ENCODE measurements around the gene TMEM50A.
"Not testable (repeated sequence)": the region's sequence is repeated elsewhere in the genome, so short reads cannot be mapped to it uniquely, and the experiment has no call there.

Gene TMEM50A

DNA sequence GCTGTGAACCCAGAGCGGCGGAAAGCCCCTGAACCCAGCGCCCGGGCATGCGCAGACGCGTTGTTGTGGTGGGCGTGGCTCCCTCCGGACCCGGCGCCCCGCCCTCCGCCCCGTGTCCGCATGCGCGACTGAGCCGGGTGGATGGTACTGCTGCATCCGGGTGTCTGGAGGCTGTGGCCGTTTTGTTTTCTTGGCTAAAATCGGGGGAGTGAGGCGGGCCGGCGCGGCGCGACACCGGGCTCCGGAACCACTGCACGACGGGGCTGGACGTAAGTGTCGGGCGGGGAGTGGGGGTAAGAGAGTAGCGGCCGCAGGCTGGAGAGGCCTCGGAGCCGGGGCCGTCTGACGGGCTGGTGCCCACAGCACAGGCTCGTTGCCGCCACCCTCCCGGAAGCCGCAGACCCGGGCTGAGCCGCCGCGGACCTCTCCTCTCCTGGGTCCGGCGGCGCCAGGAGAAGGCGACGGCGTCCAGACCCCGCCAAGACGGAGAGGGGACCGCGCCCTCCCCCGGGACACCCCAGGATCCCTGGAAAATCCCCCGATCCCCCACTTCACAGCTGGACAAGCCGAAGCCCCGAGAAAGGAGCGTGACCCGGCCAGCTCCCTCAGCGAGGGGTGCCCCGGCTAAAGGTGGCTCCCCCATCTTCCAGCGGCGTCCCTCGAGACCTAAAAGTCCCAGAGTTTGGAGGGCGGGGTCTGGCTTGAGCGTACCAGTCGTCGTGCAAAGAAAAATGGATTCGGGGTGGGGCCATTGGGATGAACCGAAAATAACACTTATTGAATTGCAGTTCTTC lies at the start of gene TMEM50A:
TSS of gene TMEM50A (plus strand) at position 147 of the 794 bp plus-strand sequence. CDS start 2,153 bp downstream, outside the sequence.
- DNase-seq = peak; percentile 90

GRCh38 chr1:25288573-25289101 lies 49.5 kb upstream of the TMEM50A start:
- not testable (repeated sequence) for DNase-seq

GRCh38 chr1:25290043-25290442 lies 48.1 kb upstream of the TMEM50A start:
- not testable (repeated sequence) for DNase-seq

DNA sequence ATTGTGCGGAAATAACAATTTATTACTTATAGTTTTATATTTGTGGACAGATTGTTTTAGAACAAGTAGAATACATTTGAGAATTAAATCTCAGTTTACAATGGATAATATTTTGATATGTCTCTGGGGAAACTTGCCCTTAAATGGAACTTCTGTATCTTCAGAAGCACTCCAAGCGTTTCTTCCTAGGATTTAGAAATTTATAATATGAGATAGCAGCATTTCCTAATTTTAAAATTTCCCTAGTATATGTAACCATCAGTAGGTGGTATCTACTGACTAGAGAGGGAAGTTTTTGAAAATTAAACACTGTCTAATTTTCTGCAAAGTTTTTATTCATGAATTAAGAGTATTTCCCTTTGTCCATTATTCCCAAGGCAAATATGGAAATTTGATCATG lies 44.7 kb upstream of the TMEM50A start:
- DNase-seq = not testable (repeated sequence)

DNA sequence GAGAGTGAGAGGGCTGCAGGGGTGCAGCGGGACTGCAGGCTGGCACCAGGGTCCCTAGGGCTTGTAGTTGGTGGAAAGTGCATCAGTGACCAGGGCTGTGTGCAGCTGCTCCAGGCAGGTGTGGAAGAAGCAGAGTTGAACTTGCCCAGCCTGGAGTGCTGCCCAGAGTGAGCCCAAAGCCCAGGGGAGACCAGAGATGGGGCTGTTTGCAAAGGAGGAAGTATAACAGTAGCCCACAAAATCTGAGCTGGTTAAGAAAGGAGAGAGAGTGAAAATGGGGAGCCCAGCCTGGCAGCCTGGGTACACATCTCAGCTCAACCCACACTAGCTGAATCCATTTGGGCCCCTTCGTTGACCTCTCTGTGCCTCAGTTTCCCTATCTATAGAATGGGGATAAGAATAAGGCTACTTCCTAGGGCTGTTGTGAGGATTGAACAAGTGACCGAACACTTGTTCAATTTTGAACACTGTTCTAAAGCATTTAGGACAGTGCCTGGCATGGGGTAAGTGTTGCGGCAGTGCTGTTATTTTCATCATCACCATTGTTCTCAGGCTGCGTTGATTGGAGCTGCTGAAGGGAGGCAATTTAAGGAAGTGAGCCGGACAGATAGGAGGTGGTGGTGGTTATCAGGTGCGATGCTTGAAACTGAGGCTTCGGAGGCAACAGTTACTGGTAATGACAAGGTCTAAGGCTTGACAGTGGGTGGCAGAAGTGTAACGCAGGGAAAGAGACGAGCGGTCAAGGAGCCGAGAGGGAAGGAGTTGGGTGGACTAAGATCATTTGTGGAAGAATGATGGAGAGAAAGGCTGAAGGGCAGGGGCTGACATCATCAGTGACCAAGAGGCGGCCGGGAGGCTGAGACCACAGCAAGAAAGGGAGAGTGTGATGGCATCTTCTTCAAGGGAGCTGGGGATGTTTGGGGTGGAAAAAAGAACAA lies 43.0 kb upstream of the TMEM50A start:
- not testable (repeated sequence) for DNase-seq

DNA sequence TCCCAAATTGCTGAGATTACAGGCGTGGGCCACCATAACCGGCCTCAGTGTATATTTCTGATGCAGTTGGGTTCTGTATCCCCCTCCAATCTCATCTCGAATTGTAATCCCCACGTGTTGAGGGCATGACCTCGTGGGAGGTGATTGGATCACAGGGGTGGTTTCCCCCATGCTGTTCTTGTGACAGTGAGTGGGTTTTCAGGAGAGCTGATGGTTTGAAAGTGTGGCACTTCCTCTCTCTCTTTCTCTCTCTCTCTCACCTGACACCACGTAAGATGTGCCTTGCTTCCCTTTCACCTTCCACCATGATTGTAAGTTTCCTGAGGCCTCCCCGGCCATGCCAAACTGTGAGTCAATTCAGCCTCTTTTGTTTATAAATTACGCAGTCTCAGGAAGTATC lies 41.6 kb upstream of the TMEM50A start:
- not testable (repeated sequence) for DNase-seq

DNA sequence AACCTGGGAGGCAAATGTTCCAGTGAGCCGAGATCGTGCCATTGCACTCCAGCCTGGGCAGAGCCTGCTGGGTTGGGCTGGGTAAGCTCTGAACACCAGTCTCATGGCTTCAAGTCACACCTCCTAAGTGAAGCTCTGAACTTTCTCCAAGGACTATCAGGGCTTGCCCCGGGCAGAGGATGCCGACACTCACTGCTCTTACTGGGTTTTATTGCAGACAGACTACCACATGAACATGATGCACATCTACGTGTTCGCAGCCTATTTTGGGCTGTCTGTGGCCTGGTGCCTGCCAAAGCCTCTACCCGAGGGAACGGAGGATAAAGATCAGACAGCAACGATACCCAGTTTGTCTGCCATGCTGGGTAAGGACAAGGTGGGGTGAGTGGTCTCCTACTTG lies 37.4 kb upstream of the TMEM50A start:
- DNase-seq = not testable (repeated sequence)

DNA sequence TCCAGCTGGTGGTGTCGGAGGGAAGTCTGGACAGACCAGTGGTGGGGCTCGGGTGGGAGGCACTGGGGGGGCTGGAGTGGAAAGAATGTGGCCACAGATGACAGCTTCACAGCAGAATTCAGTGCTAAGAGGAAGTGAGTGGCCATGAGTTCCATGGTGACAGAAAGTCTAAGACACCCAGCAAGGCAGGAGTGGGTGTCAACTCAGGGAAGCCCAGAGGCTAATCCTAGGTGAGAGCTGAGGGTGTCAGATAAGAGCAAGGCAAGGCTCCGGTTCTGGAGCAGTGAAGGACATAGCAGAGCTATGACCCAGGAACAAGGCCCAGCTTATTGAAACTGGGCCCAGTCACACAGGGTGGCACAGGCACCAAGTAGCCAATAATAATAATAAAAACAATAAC lies 35.8 kb upstream of the TMEM50A start:
- not testable (repeated sequence) for DNase-seq

GRCh38 chr1:25304936-25305335 lies 33.2 kb upstream of the TMEM50A start:
- not testable (repeated sequence) for DNase-seq

DNA sequence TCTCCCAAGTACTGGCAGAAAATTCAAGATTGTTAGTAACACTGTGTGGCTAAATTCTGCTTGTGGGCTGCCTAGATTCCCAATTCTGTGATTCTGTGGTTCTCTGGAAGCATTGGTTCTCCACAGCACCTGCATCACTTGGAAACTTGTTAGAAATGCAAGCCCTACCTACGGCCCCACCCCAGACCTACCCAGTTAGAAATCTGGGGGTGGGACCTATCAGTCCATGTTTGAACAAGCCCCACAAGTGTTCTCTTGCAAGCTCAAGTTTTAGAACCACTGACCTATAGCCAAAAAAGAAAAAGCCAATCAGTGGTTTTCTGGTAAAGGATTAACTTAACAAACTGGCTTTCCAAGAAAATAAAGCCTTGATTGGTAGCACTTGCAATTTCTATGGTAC lies 30.0 kb upstream of the TMEM50A start:
- DNase-seq = not testable (repeated sequence)

GRCh38 chr1:25309085-25309484 lies 29.0 kb upstream of the TMEM50A start:
- not testable (repeated sequence) for DNase-seq

GRCh38 chr1:25309486-25309885 lies 28.6 kb upstream of the TMEM50A start:
- DNase-seq = not testable (repeated sequence)

DNA sequence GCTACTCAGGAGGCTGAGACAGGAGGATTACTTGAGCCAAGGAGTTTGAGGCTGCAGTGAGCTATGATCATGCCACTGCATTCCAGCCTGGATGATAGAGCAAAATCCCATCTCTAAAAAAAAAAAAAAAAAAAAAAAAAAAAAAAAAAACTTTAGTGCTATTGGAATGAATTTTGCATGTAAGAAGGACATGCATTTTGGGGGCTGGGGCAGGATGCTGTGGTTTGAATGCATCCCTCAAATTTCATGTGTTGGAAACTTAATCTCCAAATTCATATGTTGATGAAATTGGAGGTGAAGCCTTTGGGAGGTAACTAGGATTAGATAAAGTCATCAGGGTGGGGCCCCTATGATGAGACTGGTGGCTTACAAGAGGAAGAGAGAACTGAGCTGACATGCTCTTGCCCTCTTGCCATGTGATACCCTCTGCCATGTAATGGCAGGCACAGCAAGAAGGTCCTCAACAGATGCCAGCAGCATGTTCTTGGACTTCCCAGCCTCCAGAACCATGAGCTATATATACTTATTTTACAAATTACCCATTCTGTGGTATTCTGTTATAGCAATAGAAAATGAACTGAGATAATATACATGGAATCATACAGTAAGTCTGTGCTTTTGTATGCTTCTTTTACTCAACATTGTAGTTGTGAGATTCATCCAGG lies 25.2 kb upstream of the TMEM50A start:
- not testable (repeated sequence) for DNase-seq

- not testable (repeated sequence) for DNase-seq
Measured at GRCh38 chr1:25320314-25320938, 17.7 kb upstream of the TMEM50A start.

DNA sequence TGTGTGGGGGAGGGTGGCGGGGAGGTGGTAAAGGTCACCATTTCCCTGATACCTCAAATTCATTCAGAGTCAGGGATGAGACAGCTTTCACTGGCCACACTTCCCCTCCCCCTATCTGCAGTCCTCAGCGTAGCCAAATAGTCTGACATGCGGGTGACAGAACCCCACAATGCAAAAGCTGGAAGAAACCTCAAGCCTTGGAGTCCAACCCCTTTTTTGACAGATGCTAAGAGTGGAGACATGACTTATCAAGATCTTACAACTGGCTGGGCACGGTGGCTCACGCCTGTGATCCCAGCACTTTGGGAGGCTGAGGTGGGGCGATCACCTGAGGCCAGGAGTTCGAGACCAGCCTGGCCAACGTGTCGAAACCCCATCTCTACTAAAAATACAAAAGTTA lies 16.0 kb upstream of the TMEM50A start:
- DNase-seq = not testable (repeated sequence)

DNA sequence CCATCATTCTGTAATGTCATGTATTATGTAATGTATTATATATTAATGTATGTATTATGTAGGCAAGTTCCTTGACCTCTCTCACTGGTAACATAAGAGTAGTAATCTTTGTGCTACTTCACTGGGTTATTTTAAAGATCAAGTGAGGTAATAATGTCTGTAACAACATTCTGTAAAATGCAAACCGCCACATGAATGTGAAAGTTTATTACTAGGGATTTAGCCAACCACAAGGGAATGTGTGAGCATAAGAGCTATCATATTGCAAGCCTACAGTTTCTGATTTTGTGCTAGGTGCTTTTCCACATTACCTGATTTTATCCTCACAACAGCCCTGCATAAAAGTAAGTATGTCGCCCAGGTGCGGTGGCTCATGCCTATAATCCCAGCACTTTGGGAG lies 13.7 kb upstream of the TMEM50A start:
- DNase-seq = not testable (repeated sequence)

DNA sequence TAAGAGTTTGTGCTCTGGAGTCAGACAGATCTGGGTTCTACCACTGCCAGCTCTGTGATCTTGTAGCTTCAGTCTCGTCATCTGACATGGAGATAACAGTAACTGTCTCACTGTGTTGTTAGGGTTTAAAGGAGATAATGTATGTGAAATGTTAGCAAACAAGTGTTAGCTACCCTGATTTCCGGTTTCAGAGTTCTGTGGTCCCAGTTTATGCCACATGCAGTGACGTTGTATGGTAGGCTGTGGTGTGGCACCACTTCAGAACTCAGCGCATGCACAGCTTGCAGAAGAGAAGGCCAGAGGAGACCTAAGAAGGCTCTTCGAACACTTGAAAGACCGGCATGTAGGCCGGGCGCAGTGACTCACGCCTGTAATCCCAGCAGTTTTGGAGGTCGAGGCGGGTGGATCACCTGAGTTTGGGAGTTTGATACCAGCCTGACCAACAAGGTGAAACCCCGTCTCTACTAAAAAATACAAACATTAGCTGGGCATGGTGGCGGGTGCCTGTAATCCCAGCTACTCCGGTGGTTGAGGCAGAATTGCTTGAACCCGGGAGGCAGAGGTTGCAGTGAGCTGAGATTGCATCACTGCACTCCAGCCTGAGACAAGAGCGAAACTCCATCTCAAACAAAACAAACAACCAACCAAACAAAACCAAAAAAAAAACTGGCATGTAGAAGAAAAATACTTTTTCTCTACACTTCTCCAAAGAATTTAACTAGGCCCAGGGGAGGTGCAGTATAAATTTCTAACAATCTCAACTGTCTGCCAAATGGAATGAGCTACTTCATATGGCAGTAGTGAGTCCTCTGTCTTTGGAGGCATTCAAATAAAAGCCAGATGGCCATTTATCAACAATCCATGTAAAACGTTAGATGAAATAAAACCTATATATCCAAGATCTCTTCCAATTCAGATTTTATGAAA lies 10.0 kb upstream of the TMEM50A start:
- not testable (repeated sequence) for DNase-seq

DNA sequence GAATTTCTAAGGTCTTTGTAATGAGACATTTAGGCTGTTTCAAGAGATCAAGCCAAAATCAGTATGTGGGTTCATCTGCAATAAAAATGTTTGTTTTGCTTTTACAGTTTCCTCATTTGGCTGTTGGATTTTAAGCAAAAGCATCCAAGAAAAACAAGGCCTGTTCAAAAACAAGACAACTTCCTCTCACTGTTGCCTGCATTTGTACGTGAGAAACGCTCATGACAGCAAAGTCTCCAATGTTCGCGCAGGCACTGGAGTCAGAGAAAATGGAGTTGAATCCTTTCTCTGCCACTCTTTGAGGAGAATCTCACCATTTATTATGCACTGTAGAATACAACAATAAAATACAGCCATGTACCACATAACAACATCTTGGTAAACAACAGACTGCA lies 9.3 kb upstream of the TMEM50A start:
- DNase-seq = not testable (repeated sequence)

DNA sequence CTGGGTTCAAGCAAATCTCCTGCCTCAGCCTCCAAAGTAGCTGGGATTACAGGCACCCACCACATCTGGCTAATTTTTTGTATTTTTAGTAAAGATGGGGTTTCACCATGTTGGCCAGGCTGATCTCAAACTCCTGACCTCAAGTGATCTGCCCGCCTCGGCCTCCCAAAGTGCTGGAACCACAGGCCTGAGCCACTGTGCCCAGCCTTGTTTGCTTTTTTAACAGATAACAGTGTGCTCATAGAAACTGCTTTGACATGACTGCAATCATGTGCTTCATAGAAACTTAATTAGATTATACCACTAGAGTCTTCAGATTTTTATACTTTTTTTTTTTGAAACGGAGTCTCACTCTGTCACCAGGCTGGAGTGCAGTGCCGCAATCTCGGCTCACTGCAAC lies 8.8 kb upstream of the TMEM50A start:
- DNase-seq = not testable (repeated sequence)

DNA sequence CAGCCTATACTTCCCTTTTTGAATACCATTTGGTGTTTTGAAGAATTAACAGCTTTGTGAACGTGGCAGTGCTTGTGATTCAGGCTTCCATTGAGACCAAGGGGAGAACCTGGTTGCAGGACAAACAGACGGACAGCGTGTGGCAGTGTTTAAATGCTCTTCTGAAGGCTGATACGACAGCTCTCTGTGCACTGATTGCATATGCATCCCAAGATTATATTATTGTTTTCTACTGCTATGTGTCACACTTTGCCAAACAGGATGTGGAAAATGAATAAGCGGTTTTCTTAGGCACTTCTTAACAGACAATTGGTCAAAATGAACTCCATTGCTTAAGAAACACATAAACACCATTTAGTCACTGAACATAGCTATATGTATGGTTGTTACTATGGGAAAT lies 8.2 kb upstream of the TMEM50A start:
- peak; percentile 35 for DNase-seq

GRCh38 chr1:25336922-25337354 lies 1.2 kb upstream of the TMEM50A start:
- DNase-seq = peak; percentile 20
